Stimulated activated CD4-positive, alpha-beta T cell treated with anti-CD3 and anti-CD28 coated beads, Interleukin-4, amount 100 ng/mL, for 48 hours (primary cell): Measurements from ENCODE around the gene INHBE.
A peak's percentile ranks its signal among the peaks of the same experiment; 100 is the strongest.
"Not testable (repeated sequence)": the region's sequence is repeated elsewhere in the genome, so short reads cannot be mapped to it uniquely, and the experiment has no call there.

Experiments
- DNase-seq, 2 donors: peaks; one replicate each; pipeline ENCODE4 v3.0.0-alpha.2; 2020; ENCODE audit warnings: low read depth in 2 of 2

INHBE gene

GRCh38 chr12:57476162-57476992 lies 21.3 kb downstream of the INHBE start:
- DNase-seq, result peak; percentile 80 to 81

GRCh38 chr12:57476993-57477709 lies 22.0 kb downstream of the INHBE start:
- DNase-seq, result no peak

- no peak for DNase-seq
Measured at GRCh38 chr12:57477710-57478681, 22.9 kb downstream of the INHBE start.

GRCh38 chr12:57479043-57479375 lies 23.9 kb downstream of the INHBE start:
- DNase-seq, result no peak

GRCh38 chr12:57479376-57480115 lies 24.4 kb downstream of the INHBE start, which contains the start of gene ARHGAP9:
Gene ARHGAP9, minus strand, starts transcription at chr12:57479866. Its CDS starts 460 bp downstream, at chr12:57479406.
- no peak for DNase-seq

- no peak for DNase-seq
Measured at GRCh38 chr12:57481671-57482070, 26.6 kb downstream of the INHBE start.

GRCh38 chr12:57483466-57483865 lies 28.4 kb downstream of the INHBE start:
- DNase-seq, result no peak

GRCh38 chr12:57485695-57486094 lies 30.6 kb downstream of the INHBE start:
- no peak for DNase-seq

GRCh38 chr12:57487055-57487596 lies 32.0 kb downstream of the INHBE start:
- DNase-seq, result no peak

- DNase-seq, result peak; percentile 84 to 89
Measured at GRCh38 chr12:57487597-57488401, 32.7 kb downstream of the INHBE start, which contains the start of gene MARS1. Gene MARS1, plus strand, starts transcription at chr12:57488068. Its CDS starts 23 bp downstream, at chr12:57488091.

GRCh38 chr12:57488402-57489156 lies 33.5 kb downstream of the INHBE start:
- no peak for DNase-seq

GRCh38 chr12:57489157-57489641 lies 34.1 kb downstream of the INHBE start:
- DNase-seq, result no peak

- DNase-seq, result no peak
Measured at GRCh38 chr12:57490126-57490525, 35.0 kb downstream of the INHBE start.

- no peak for DNase-seq
Measured at GRCh38 chr12:57491393-57492280, 36.5 kb downstream of the INHBE start.

- DNase-seq, result not testable (repeated sequence)
Measured at GRCh38 chr12:57495051-57495701, 40.1 kb downstream of the INHBE start.

GRCh38 chr12:57496822-57497221 lies 41.7 kb downstream of the INHBE start:
- DNase-seq, result no peak
